Pons (tissue), 1 donor: ENCODE measurements around the gene EID1.
"Not testable (repeated sequence)": the region's sequence is repeated elsewhere in the genome, so short reads cannot be mapped to it uniquely, and the experiment has no call there.

Experiments
- DNase-seq: peaks from one replicate; pipeline ENCODE4 v3.0.0-alpha.2; 2016; ENCODE audit warnings: low spot score

The EID1 gene

GRCh38 chr15:48869966-48870365 lies 8.0 kb upstream of the EID1 start:
- DNase-seq, result no peak

GRCh38 chr15:48871542-48871941 lies 6.4 kb upstream of the EID1 start:
- no peak for DNase-seq

GRCh38 chr15:48872632-48873031 lies 5.3 kb upstream of the EID1 start:
- no peak for DNase-seq

GRCh38 chr15:48875241-48875960 lies 2.5 kb upstream of the EID1 start:
- DNase-seq, result peak; percentile 75

GRCh38 chr15:48876057-48876456 lies 1.9 kb upstream of the EID1 start:
- no peak for DNase-seq

GRCh38 chr15:48880070-48880634 lies 2.2 kb downstream of the EID1 start:
- DNase-seq, result no peak

- no peak for DNase-seq
These were observed 5.8 kb downstream of the EID1 start for GRCh38 chr15:48883699-48884098.

- DNase-seq, result no peak
These were observed 9.2 kb downstream of the EID1 start for GRCh38 chr15:48887144-48887543.

- DNase-seq, result no peak
These were observed 10.3 kb downstream of the EID1 start for GRCh38 chr15:48888191-48888590.

GRCh38 chr15:48888836-48889235 lies 10.9 kb downstream of the EID1 start:
- DNase-seq, result no peak

GRCh38 chr15:48889925-48890324 lies 12.0 kb downstream of the EID1 start:
- DNase-seq, result no peak

GRCh38 chr15:48890375-48890972 lies 12.5 kb downstream of the EID1 start:
- DNase-seq, result no peak

- DNase-seq, result no peak
These were observed 13.4 kb downstream of the EID1 start for GRCh38 chr15:48891232-48891765.

GRCh38 chr15:48893311-48893710 lies 15.4 kb downstream of the EID1 start:
- no peak for DNase-seq

- peak; percentile 92 for DNase-seq
These were observed 19.2 kb downstream of the EID1 start for GRCh38 chr15:48896869-48897814.

- DNase-seq, result peak; percentile 59
These were observed 20.1 kb downstream of the EID1 start for GRCh38 chr15:48898032-48898431.

- no peak for DNase-seq
These were observed 20.5 kb downstream of the EID1 start for GRCh38 chr15:48898446-48898845.

- no peak for DNase-seq
These were observed 21.9 kb downstream of the EID1 start for GRCh38 chr15:48899793-48900192.

- DNase-seq, result no peak
These were observed 26.8 kb downstream of the EID1 start for GRCh38 chr15:48904758-48905157.

- peak; percentile 19 for DNase-seq
These were observed 27.3 kb downstream of the EID1 start for GRCh38 chr15:48905216-48905615.

- no peak for DNase-seq
These were observed 27.9 kb downstream of the EID1 start for GRCh38 chr15:48905847-48906246.

- not testable (repeated sequence) for DNase-seq
These were observed 31.4 kb downstream of the EID1 start for GRCh38 chr15:48909313-48909712.
